Muscle of leg (tissue), 11 donors: ENCODE data around the gene MAPK9. TPM values are rescaled to one million over a fixed set of nuclear protein-coding genes. Genes with fewer than 3 reads are reported as not detected.

ENCODE experiments used
- DNase-seq: peaks from one replicate; pipeline ENCODE4 v3.0.0; 2013
- H3K27ac ChIP-seq: one replicate; pipeline ENCODE4 v1.5.1; 2013; ENCODE audit warnings: mild to moderate bottlenecking, low read length, control low read depth
- H3K27me3 ChIP-seq: one replicate; pipeline ENCODE4 v1.6.1; 2013; ENCODE audit warnings: low read length; ENCODE audit not compliant: control insufficient read depth, insufficient read depth
- H3K36me3 ChIP-seq: one replicate; pipeline ENCODE4 v1.6.1; 2013; ENCODE audit warnings: low read length; ENCODE audit not compliant: control insufficient read depth, insufficient read depth
- H3K4me1 ChIP-seq: one replicate; pipeline ENCODE4 v1.6.1; 2013; ENCODE audit warnings: low read length; ENCODE audit not compliant: control insufficient read depth, insufficient read depth
- H3K4me3 ChIP-seq: one replicate; pipeline ENCODE4 v1.5.1; 2013; ENCODE audit warnings: low read length, control low read depth
- H3K9me3 ChIP-seq: replicated peaks from 2 replicates; pipeline ENCODE4 v1.6.1; 2013; ENCODE audit warnings: low read depth, low read length; ENCODE audit not compliant: control insufficient read depth
- WGBS: methylation state at CpG from one replicate; pipeline ENCODE4 v1.1.5; 2013; ENCODE audit warnings: missing lambda C conversion rate; ENCODE audit not compliant: insufficient coverage; 5-methylcytosine and 5-hydroxymethylcytosine counted together
- polyA plus RNA-seq, 8 donors: library from polyadenylated mRNA; unstranded; fragments of 120-200 nt; gene quantifications; one replicate each; pipeline versions ENCODE4 v1.2.1 to v1.2.3, GENCODE V29; 2013; ENCODE audit warnings: inconsistent platforms in 1 of 8, low replicate concordance in 1 of 8; ENCODE audit not compliant: insufficient read length in 8 of 8, insufficient read depth in 1 of 8
- total RNA-seq: library from RNA; stranded (reverse); fragments of 120-200 nt; gene quantifications from one replicate; pipeline ENCODE4 v1.2.4, GENCODE V29; 2013

MAPK9 gene
- total and polyA plus RNA-seq, 9 donors = 21.1 to 32.1 (median 29.4) TPM

GRCh38 chr5:180328296-180329137 is 36.6 kb upstream of the MAPK9 start:
- DNase-seq = peak; percentile 75
- peaks cover 14% of the 10 kb centered on the region for H3K4me1 ChIP-seq
- H3K9me3 ChIP-seq = no peaks in the 10 kb centered on the region
- no peak overlapping the region for H3K27ac ChIP-seq
- peaks cover 34% of the 10 kb centered on the region for H3K36me3 ChIP-seq
- H3K4me3 ChIP-seq = no peak overlapping the region
- no peaks in the 10 kb centered on the region for H3K27me3 ChIP-seq
- WGBS = 71% methylated on average over 30 of the region's 31 CpGs

GRCh38 chr5:180326989-180327565 is 35.2 kb upstream of the MAPK9 start:
- DNase-seq = no peak
- no peak overlapping the region for H3K27ac ChIP-seq
- H3K27me3 ChIP-seq = no peaks in the 10 kb centered on the region
- H3K9me3 ChIP-seq = no peaks in the 10 kb centered on the region
- peaks cover 32% of the 10 kb centered on the region for H3K36me3 ChIP-seq
- 83% methylated on average over 10 of the region's 10 CpGs for WGBS
- H3K4me1 ChIP-seq = peaks cover 14% of the 10 kb centered on the region
- no peak overlapping the region for H3K4me3 ChIP-seq

GRCh38 chr5:180324601-180324950 is 32.7 kb upstream of the MAPK9 start:
- no peak overlapping the region for H3K4me3 ChIP-seq
- H3K27ac ChIP-seq = peak overlapping the region; percentile 55
- H3K36me3 ChIP-seq = peaks cover 27% of the 10 kb centered on the region
- peak; percentile 72 for DNase-seq
- no peaks in the 10 kb centered on the region for H3K27me3 ChIP-seq
- WGBS = 37% methylated on average over 7 of the region's 8 CpGs
- H3K4me1 ChIP-seq = peaks cover 14% of the 10 kb centered on the region
- H3K9me3 ChIP-seq = no peaks in the 10 kb centered on the region

- no peak overlapping the region for H3K27ac ChIP-seq
- 50% methylated on average over 4 of the region's 11 CpGs for WGBS
- peaks cover 14% of the 10 kb centered on the region for H3K4me1 ChIP-seq
- H3K36me3 ChIP-seq = peaks cover 22% of the 10 kb centered on the region
- H3K9me3 ChIP-seq = no peaks in the 10 kb centered on the region
- no peaks in the 10 kb centered on the region for H3K27me3 ChIP-seq
- no peak overlapping the region for H3K4me3 ChIP-seq
- no peak for DNase-seq
Observed at GRCh38 chr5:180323941-180324600, 32.2 kb upstream of the MAPK9 start.

GRCh38 chr5:180323160-180323559 is 31.3 kb upstream of the MAPK9 start:
- WGBS = 92% methylated on average over 12 of the region's 14 CpGs

GRCh38 chr5:180318456-180319089 is 26.7 kb upstream of the MAPK9 start:
- WGBS = 89% methylated on average over 23 of the region's 23 CpGs

More at GRCh38 chr5:180323160-180323559, 31.3 kb upstream of the MAPK9 start:
- H3K9me3 ChIP-seq = no peaks in the 10 kb centered on the region
- no peaks in the 10 kb centered on the region for H3K27me3 ChIP-seq
- peaks cover 14% of the 10 kb centered on the region for H3K4me1 ChIP-seq
- no peak overlapping the region for H3K27ac ChIP-seq
- DNase-seq = no peak
- no peak overlapping the region for H3K4me3 ChIP-seq
- H3K36me3 ChIP-seq = peaks cover 18% of the 10 kb centered on the region

GRCh38 chr5:180316586-180316985 is 24.7 kb upstream of the MAPK9 start:
- WGBS = 95% methylated on average over 18 of the region's 20 CpGs
- peaks cover 19% of the 10 kb centered on the region for H3K36me3 ChIP-seq
- H3K27me3 ChIP-seq = no peaks in the 10 kb centered on the region
- no peak for DNase-seq
- no peaks in the 10 kb centered on the region for H3K4me1 ChIP-seq
- no peak overlapping the region for H3K27ac ChIP-seq
- no peaks in the 10 kb centered on the region for H3K9me3 ChIP-seq
- no peak overlapping the region for H3K4me3 ChIP-seq

More at GRCh38 chr5:180318456-180319089, 26.7 kb upstream of the MAPK9 start:
- DNase-seq = no peak
- Histone ChIP-seq H3K4me1 (no peaks in the 10 kb centered on the region), H3K36me3 (peaks cover 19% of the 10 kb centered on the region), H3K27me3 (no peaks in the 10 kb centered on the region), H3K27ac (no peak overlapping the region), H3K4me3 (no peak overlapping the region), H3K9me3 (no peaks in the 10 kb centered on the region)

GRCh38 chr5:180315762-180316212 is 23.9 kb upstream of the MAPK9 start:
- H3K4me3 ChIP-seq = no peak overlapping the region
- H3K36me3 ChIP-seq = peaks cover 17% of the 10 kb centered on the region
- no peaks in the 10 kb centered on the region for H3K9me3 ChIP-seq
- 57% methylated on average over 3 of the region's 9 CpGs for WGBS
- H3K4me1 ChIP-seq = peaks cover 3% of the 10 kb centered on the region
- no peaks in the 10 kb centered on the region for H3K27me3 ChIP-seq
- no peak overlapping the region for H3K27ac ChIP-seq
- peak; percentile 41 for DNase-seq

GRCh38 chr5:180313677-180314505 is 22.0 kb upstream of the MAPK9 start:
- H3K27ac ChIP-seq = no peak overlapping the region
- H3K4me3 ChIP-seq = peak overlapping the region; percentile 33
- H3K4me1 ChIP-seq = peaks cover 3% of the 10 kb centered on the region
- 94% methylated on average over 45 of the region's 50 CpGs for WGBS
- peak; percentile 66 for DNase-seq
- H3K9me3 ChIP-seq = no peaks in the 10 kb centered on the region
- H3K27me3 ChIP-seq = no peaks in the 10 kb centered on the region
- H3K36me3 ChIP-seq = peaks cover 13% of the 10 kb centered on the region
